HG02623 (cell line): Measurements from ENCODE around the gene ITGAD.
"Not testable (repeated sequence)": the region's sequence is repeated elsewhere in the genome, so short reads cannot be mapped to it uniquely, and the experiment has no call there.

ENCODE experiments used
- ATAC-seq: cut with Tn5 transposase; IDR thresholded peaks from one replicate; pipeline ENCODE4 v1.9.1; 2021; ENCODE audit warnings: moderate library complexity; ENCODE audit not compliant: unreplicated experiment

The ITGAD gene

GRCh38 chr16:31429314-31429713 lies 36.2 kb downstream of the ITGAD start:
- ATAC-seq: no peak

GRCh38 chr16:31429796-31430195 lies 36.7 kb downstream of the ITGAD start:
- no peak for ATAC-seq

GRCh38 chr16:31430380-31431052 lies 37.4 kb downstream of the ITGAD start:
- no peak for ATAC-seq

GRCh38 chr16:31435341-31436220 lies 42.4 kb downstream of the ITGAD start:
- no peak for ATAC-seq

- ATAC-seq: no peak
These were observed 43.3 kb downstream of the ITGAD start for GRCh38 chr16:31436221-31437045.

- ATAC-seq: no peak
These were observed 45.3 kb downstream of the ITGAD start for GRCh38 chr16:31438414-31438813.

GRCh38 chr16:31439023-31439422 lies 45.9 kb downstream of the ITGAD start:
- not testable (repeated sequence) for ATAC-seq

GRCh38 chr16:31439519-31439918 lies 46.4 kb downstream of the ITGAD start:
- ATAC-seq: no peak

GRCh38 chr16:31440516-31441184 lies 47.5 kb downstream of the ITGAD start:
- no peak for ATAC-seq

- no peak for ATAC-seq
These were observed 48.8 kb downstream of the ITGAD start for GRCh38 chr16:31441956-31442355.

- not testable (repeated sequence) for ATAC-seq
These were observed 52.8 kb downstream of the ITGAD start for GRCh38 chr16:31445931-31446330.

GRCh38 chr16:31451201-31451600 lies 58.1 kb downstream of the ITGAD start:
- ATAC-seq: no peak

GRCh38 chr16:31451681-31452351 lies 58.7 kb downstream of the ITGAD start:
- ATAC-seq: no peak

GRCh38 chr16:31452631-31453106 lies 59.5 kb downstream of the ITGAD start:
- ATAC-seq: no peak

GRCh38 chr16:31453255-31454204 lies 60.4 kb downstream of the ITGAD start:
- ATAC-seq: no peak

- no peak for ATAC-seq
These were observed 62.6 kb downstream of the ITGAD start for GRCh38 chr16:31455601-31456314.

GRCh38 chr16:31456988-31457360 lies 63.8 kb downstream of the ITGAD start:
- no peak for ATAC-seq

- no peak for ATAC-seq
These were observed 65.1 kb downstream of the ITGAD start for GRCh38 chr16:31458073-31458843.
